MCF 10A (cell line): ENCODE results near the gene CDCA3. TPM values are rescaled to one million over a fixed set of nuclear protein-coding genes. Genes with fewer than 3 reads are reported as not detected.

Source experiments
- BruUV-seq: library from RNA; stranded (reverse); fragments of 400-500 nt; replicated peaks from 2 replicates; lab custom pipeline; 2021; lab: Mats Ljungman, UMichigan
- CTCF ChIA-PET: fragments of 300-600 bp; sonication (Branson Sonifier 250); formaldehyde crosslinking; extraction: SDS; loops from one replicate; lab custom pipeline; 2021; ENCODE audit warnings: antibody characterized with exemption, inconsistent platforms; lab: Yijun Ruan, JAX
- POLR2A ChIA-PET: fragments of 300-600, 350-650 bp; sonication (Branson Sonifier 250); formaldehyde crosslinking; extraction: SDS; loops from one replicate; lab custom pipeline; 2020; ENCODE audit warnings: antibody characterized with exemption, inconsistent platforms; lab: Yijun Ruan, JAX
- DNase-seq: peaks from one replicate; pipeline ENCODE4 v3.0.0-alpha.2; 2018; ENCODE audit not compliant: unreplicated experiment
- H3K27ac Mint-ChIP-seq: one replicate; pipeline ENCODE4 v1.8.0; 2022; ENCODE audit warnings: mild to moderate bottlenecking, low read depth, mixed read lengths; ENCODE audit not compliant: unreplicated experiment
- H3K27me3 Mint-ChIP-seq: one replicate; pipeline ENCODE4 v1.8.0; 2022; ENCODE audit warnings: mixed read lengths; ENCODE audit not compliant: insufficient read depth, unreplicated experiment
- H3K36me3 Mint-ChIP-seq: one replicate; pipeline ENCODE4 v1.8.0; 2022; ENCODE audit warnings: mild to moderate bottlenecking, moderate library complexity, mixed read lengths; ENCODE audit not compliant: insufficient read depth, unreplicated experiment
- H3K4me1 Mint-ChIP-seq: one replicate; pipeline ENCODE4 v1.8.0; 2022; ENCODE audit warnings: mixed read lengths; ENCODE audit not compliant: insufficient read depth, unreplicated experiment
- H3K4me3 Mint-ChIP-seq: one replicate; pipeline ENCODE4 v1.8.0; 2022; ENCODE audit warnings: mild to moderate bottlenecking, moderate library complexity, mixed read lengths; ENCODE audit not compliant: unreplicated experiment
- H3K9me3 Mint-ChIP-seq: one replicate; pipeline ENCODE4 v1.8.0; 2022; ENCODE audit warnings: mixed read lengths; ENCODE audit not compliant: unreplicated experiment
- CTCF ChIP-seq: fragments of 200-600 bp; IDR thresholded peaks from one replicate; pipeline ENCODE4 v1.8.0; 2022; ENCODE audit warnings: antibody characterized with exemption, mild to moderate bottlenecking; ENCODE audit not compliant: unreplicated experiment
- intact Hi-C: fragments of 100-400 bp; cut with micrococcal nuclease; formaldehyde crosslinking; loops from 2 replicates; pipeline ENCODE4 v1.14.1; 2022
- total RNA-seq: library from RNA; stranded (reverse); gene quantifications from 2 replicates; pipeline ENCODE4 v1.2.3, GENCODE V29; 2022

The CDCA3 gene
- total RNA-seq, 1 experiment from 2014 or later: 25.5 TPM

GRCh38 chr12:6818645-6819044 is 32.4 kb downstream of the CDCA3 start:
- Mint-ChIP-seq H3K36me3 (no peaks in the 10 kb centered on the region), H3K9me3 (no peaks in the 10 kb centered on the region), H3K4me3 (no peak overlapping the region), H3K27me3 (peaks cover 56% of the 10 kb centered on the region), H3K27ac (no peak overlapping the region), H3K4me1 (no peaks in the 10 kb centered on the region)
- TF ChIP-seq CTCF: no peak
- intact Hi-C loops: no loop called here
- BruUV-seq: no TSS peak
- no peak for DNase-seq
- ChIA-PET CTCF (no interaction called here), POLR2A (interaction anchor here (0.6 kb wide), 1 partner anchor 129 kb away, joined by 3 read pairs; the partner anchor contains the start of gene ZNF384)

- intact Hi-C loops: no loop called here
- Mint-ChIP-seq H3K27ac (no peak overlapping the region), H3K4me1 (no peaks in the 10 kb centered on the region), H3K4me3 (no peak overlapping the region), H3K9me3 (no peaks in the 10 kb centered on the region), H3K36me3 (no peaks in the 10 kb centered on the region), H3K27me3 (peaks cover 55% of the 10 kb centered on the region)
- no peak for DNase-seq
- TF ChIP-seq CTCF: no peak
- ChIA-PET CTCF (no interaction called here), POLR2A (interaction anchor here (0.6 kb wide), 1 partner anchor 129 kb away, joined by 3 read pairs; the partner anchor contains the start of gene ZNF384)
- BruUV-seq: no TSS peak
Observed at GRCh38 chr12:6818222-6818621, 32.9 kb downstream of the CDCA3 start.

GRCh38 chr12:6817662-6818157 is 33.4 kb downstream of the CDCA3 start:
- no peak for DNase-seq
- Mint-ChIP-seq H3K4me3 (no peak overlapping the region), H3K9me3 (no peaks in the 10 kb centered on the region), H3K4me1 (no peaks in the 10 kb centered on the region), H3K36me3 (no peaks in the 10 kb centered on the region), H3K27ac (no peak overlapping the region), H3K27me3 (peaks cover 50% of the 10 kb centered on the region)
- POLR2A ChIA-PET: interaction anchor here (0.6 kb wide), 1 partner anchor 128 kb away, joined by 3 read pairs; the partner anchor contains the start of gene ZNF384
- TF ChIP-seq CTCF: no peak
- no TSS peak for BruUV-seq
- intact Hi-C loops: no loop called here
- CTCF ChIA-PET: no interaction called here

GRCh38 chr12:6817098-6817497 is 34.0 kb downstream of the CDCA3 start:
- peaks cover 44% of the 10 kb centered on the region for H3K27me3 Mint-ChIP-seq
- H3K36me3 Mint-ChIP-seq: no peaks in the 10 kb centered on the region
- no peaks in the 10 kb centered on the region for H3K4me1 Mint-ChIP-seq
- no TSS peak for BruUV-seq
- ChIA-PET POLR2A (interaction anchor here (0.6 kb wide), 1 partner anchor 249 kb away, joined by 3 read pairs; the partner anchor contains the start of gene NOP2), CTCF (interaction anchor here (1.6 to 1.7 kb wide), 2 partner anchors 9 to 64 kb away, joined by 7 to 8 read pairs; partner anchors contain the start of gene MLF2)
- TF ChIP-seq CTCF: no peak
- no peaks in the 10 kb centered on the region for H3K9me3 Mint-ChIP-seq
- H3K27ac Mint-ChIP-seq: no peak overlapping the region
- intact Hi-C loops: no loop called here
- no peak overlapping the region for H3K4me3 Mint-ChIP-seq
- no peak for DNase-seq
